Measurements from ENCODE around the gene CALB2.

The CALB2 gene

DNA sequence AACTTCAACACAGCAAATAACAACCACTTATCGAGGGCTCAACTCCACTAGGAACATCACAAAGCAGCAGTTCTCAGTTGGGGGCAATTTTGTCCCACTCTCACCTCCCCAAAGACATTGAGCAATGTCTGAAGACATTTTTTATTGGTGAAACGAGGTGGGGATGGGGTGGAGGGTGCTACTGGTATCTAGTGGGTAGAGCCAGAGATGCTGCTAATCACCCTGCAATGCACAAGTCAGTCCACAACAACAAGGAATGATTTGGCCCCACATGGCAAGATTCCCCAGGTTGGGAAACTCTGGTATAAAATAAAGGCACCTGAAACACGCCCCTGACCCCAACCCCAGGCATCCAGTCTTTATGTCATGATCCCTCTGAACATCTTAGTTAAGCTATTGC, 50.0 kb downstream of the CALB2 start:
- DNase-seq (ENCODE audit: low read depth, low spot score) = no peak
- no peaks in the 10 kb centered on the region for H3K9me3 ChIP-seq (ENCODE audit: low read depth, low read length)
- no peak overlapping the region for H3K27ac ChIP-seq
- no peaks in the 10 kb centered on the region for H3K36me3 ChIP-seq (ENCODE audit: insufficient read depth, low read length)
- TF ChIP-seq POLR2AphosphoS5 (IDR thresholded peaks at IDR 0.05; ENCODE audit: borderline replicate concordance, low read depth, low read length) = no peak
- TF ChIP-seq EZH2 (IDR thresholded peaks at IDR 0.05) = no peak
- no peak for TF ChIP-seq FOXP2 (optimal IDR thresholded peaks at IDR 0.05; ENCODE audit: control extremely low read depth, extremely low read length, insufficient read depth)
- no peak overlapping the region for H3K4me3 ChIP-seq
- H3K9ac ChIP-seq (ENCODE audit: insufficient read length) = no peak overlapping the region

- Histone ChIP-seq H3K4me3 (no peak overlapping the region), H3K9me3 (ENCODE audit: low read depth, low read length) (no peaks in the 10 kb centered on the region), H3K9ac (ENCODE audit: insufficient read length) (no peak overlapping the region), H3K36me3 (ENCODE audit: insufficient read depth, low read length) (no peaks in the 10 kb centered on the region), H3K27ac (no peak overlapping the region)
- DNase-seq (ENCODE audit: low read depth, low spot score) = no peak
- TF ChIP-seq POLR2AphosphoS5 (IDR thresholded peaks at IDR 0.05; ENCODE audit: borderline replicate concordance, low read depth, low read length) = no peak
- no peak for TF ChIP-seq FOXP2 (optimal IDR thresholded peaks at IDR 0.05; ENCODE audit: control extremely low read depth, extremely low read length, insufficient read depth)
- no peak for TF ChIP-seq EZH2 (IDR thresholded peaks at IDR 0.05)
Observed at GRCh38 chr16:71409011-71409775, 50.7 kb downstream of the CALB2 start.

- no peak overlapping the region for H3K9ac ChIP-seq (ENCODE audit: insufficient read length)
- TF ChIP-seq EZH2 (IDR thresholded peaks at IDR 0.05) = no peak
- no peak for TF ChIP-seq POLR2AphosphoS5 (IDR thresholded peaks at IDR 0.05; ENCODE audit: borderline replicate concordance, low read depth, low read length)
- TF ChIP-seq FOXP2 (optimal IDR thresholded peaks at IDR 0.05; ENCODE audit: control extremely low read depth, extremely low read length, insufficient read depth) = no peak
- H3K9me3 ChIP-seq (ENCODE audit: low read depth, low read length) = no peaks in the 10 kb centered on the region
- H3K36me3 ChIP-seq (ENCODE audit: insufficient read depth, low read length) = no peaks in the 10 kb centered on the region
- no peak for DNase-seq (ENCODE audit: low read depth, low spot score)
- H3K27ac ChIP-seq = no peak overlapping the region
- no peak overlapping the region for H3K4me3 ChIP-seq
Observed at GRCh38 chr16:71410146-71410545, 51.6 kb downstream of the CALB2 start.

GRCh38 chr16:71412270-71413160, 54.0 kb downstream of the CALB2 start:
- Histone ChIP-seq H3K27ac (no peak overlapping the region), H3K9ac (ENCODE audit: insufficient read length) (no peak overlapping the region), H3K36me3 (ENCODE audit: insufficient read depth, low read length) (no peaks in the 10 kb centered on the region), H3K4me3 (no peak overlapping the region), H3K9me3 (ENCODE audit: low read depth, low read length) (no peaks in the 10 kb centered on the region)
- peak; percentile 16 for DNase-seq (ENCODE audit: low read depth, low spot score)
- no peak for TF ChIP-seq POLR2AphosphoS5 (IDR thresholded peaks at IDR 0.05; ENCODE audit: borderline replicate concordance, low read depth, low read length)
- no peak for TF ChIP-seq FOXP2 (optimal IDR thresholded peaks at IDR 0.05; ENCODE audit: control extremely low read depth, extremely low read length, insufficient read depth)
- no peak for TF ChIP-seq EZH2 (IDR thresholded peaks at IDR 0.05)

DNA sequence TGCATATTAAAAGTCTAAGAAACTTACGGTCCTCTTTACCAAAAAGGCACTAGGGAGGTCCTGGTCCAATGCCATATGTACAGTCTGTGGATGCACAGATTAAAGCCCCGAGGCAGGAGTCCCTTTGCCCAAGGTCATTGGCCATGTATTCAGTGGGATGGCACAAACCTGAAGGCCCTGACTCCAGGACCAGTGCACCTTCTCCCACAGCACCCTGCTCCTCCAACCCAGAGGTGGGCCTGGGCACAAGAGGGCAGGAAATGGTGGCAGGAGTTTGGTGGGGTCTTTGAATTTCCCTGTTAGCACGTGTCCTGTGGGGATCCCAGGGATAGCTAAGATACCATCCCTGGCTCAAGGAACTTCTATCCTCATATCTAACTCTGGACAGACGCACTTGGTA, 54.8 kb downstream of the CALB2 start:
- Histone ChIP-seq H3K9ac (ENCODE audit: insufficient read length) (no peak overlapping the region), H3K36me3 (ENCODE audit: insufficient read depth, low read length) (no peaks in the 10 kb centered on the region), H3K4me3 (no peak overlapping the region), H3K27ac (no peak overlapping the region), H3K9me3 (ENCODE audit: low read depth, low read length) (no peaks in the 10 kb centered on the region)
- TF ChIP-seq POLR2AphosphoS5 (IDR thresholded peaks at IDR 0.05; ENCODE audit: borderline replicate concordance, low read depth, low read length) (no peak), EZH2 (IDR thresholded peaks at IDR 0.05) (no peak), FOXP2 (optimal IDR thresholded peaks at IDR 0.05; ENCODE audit: control extremely low read depth, extremely low read length, insufficient read depth) (no peak)
- no peak for DNase-seq (ENCODE audit: low read depth, low spot score)

- TF ChIP-seq POLR2AphosphoS5 (IDR thresholded peaks at IDR 0.05; ENCODE audit: borderline replicate concordance, low read depth, low read length) (no peak), EZH2 (IDR thresholded peaks at IDR 0.05) (no peak), FOXP2 (optimal IDR thresholded peaks at IDR 0.05; ENCODE audit: control extremely low read depth, extremely low read length, insufficient read depth) (no peak)
- no peak overlapping the region for H3K27ac ChIP-seq
- no peak overlapping the region for H3K4me3 ChIP-seq
- no peak overlapping the region for H3K9ac ChIP-seq (ENCODE audit: insufficient read length)
- DNase-seq (ENCODE audit: low read depth, low spot score) = no peak
- H3K36me3 ChIP-seq (ENCODE audit: insufficient read depth, low read length) = no peaks in the 10 kb centered on the region
- H3K9me3 ChIP-seq (ENCODE audit: low read depth, low read length) = no peaks in the 10 kb centered on the region
Observed at GRCh38 chr16:71414038-71414437, 55.5 kb downstream of the CALB2 start.

GRCh38 chr16:71421911-71422310, 63.4 kb downstream of the CALB2 start:
- Histone ChIP-seq H3K9me3 (ENCODE audit: low read depth, low read length) (no peaks in the 10 kb centered on the region), H3K4me3 (no peak overlapping the region), H3K9ac (ENCODE audit: insufficient read length) (no peak overlapping the region), H3K27ac (no peak overlapping the region), H3K36me3 (ENCODE audit: insufficient read depth, low read length) (no peaks in the 10 kb centered on the region)
- DNase-seq (ENCODE audit: low read depth, low spot score) = no peak
- TF ChIP-seq FOXP2 (optimal IDR thresholded peaks at IDR 0.05; ENCODE audit: control extremely low read depth, extremely low read length, insufficient read depth) (no peak), EZH2 (IDR thresholded peaks at IDR 0.05) (no peak), POLR2AphosphoS5 (IDR thresholded peaks at IDR 0.05; ENCODE audit: borderline replicate concordance, low read depth, low read length) (no peak)

DNA sequence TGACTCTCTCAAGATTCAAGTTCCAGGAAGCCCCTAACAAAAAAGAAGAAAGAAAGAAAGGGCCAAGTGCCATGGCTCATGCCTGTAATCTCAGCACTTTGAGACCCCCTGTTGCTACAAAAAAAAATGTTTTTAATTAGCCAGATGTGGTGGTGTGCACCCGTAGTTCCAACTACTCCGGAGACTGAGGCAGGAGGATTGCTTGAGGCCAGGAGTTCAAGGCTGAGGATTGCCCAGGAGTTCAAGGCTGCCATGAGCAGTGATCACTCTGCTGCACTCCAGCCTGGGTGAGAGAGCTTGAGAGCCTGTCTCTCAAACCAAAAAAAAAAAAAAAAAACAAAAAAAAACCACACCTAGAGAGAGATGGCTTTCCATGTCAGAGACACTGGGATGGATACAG, 64.5 kb downstream of the CALB2 start:
- H3K27ac ChIP-seq = no peak overlapping the region
- no peak overlapping the region for H3K9ac ChIP-seq (ENCODE audit: insufficient read length)
- no peak overlapping the region for H3K4me3 ChIP-seq
- no peaks in the 10 kb centered on the region for H3K9me3 ChIP-seq (ENCODE audit: low read depth, low read length)
- DNase-seq (ENCODE audit: low read depth, low spot score) = no peak
- TF ChIP-seq FOXP2 (optimal IDR thresholded peaks at IDR 0.05; ENCODE audit: control extremely low read depth, extremely low read length, insufficient read depth) (no peak), POLR2AphosphoS5 (IDR thresholded peaks at IDR 0.05; ENCODE audit: borderline replicate concordance, low read depth, low read length) (no peak), EZH2 (IDR thresholded peaks at IDR 0.05) (no peak)
- H3K36me3 ChIP-seq (ENCODE audit: insufficient read depth, low read length) = no peaks in the 10 kb centered on the region
